Measurements from ENCODE around the gene NID1. TPM values are rescaled to one million over a fixed set of nuclear protein-coding genes. Genes with fewer than 3 reads are reported as not detected.

NID1 gene
- polyA plus RNA-seq, 1 donor (not counting 4 experiments of a cell fraction or from before 2014, with no cell fraction given), result 1.8 TPM

DNA sequence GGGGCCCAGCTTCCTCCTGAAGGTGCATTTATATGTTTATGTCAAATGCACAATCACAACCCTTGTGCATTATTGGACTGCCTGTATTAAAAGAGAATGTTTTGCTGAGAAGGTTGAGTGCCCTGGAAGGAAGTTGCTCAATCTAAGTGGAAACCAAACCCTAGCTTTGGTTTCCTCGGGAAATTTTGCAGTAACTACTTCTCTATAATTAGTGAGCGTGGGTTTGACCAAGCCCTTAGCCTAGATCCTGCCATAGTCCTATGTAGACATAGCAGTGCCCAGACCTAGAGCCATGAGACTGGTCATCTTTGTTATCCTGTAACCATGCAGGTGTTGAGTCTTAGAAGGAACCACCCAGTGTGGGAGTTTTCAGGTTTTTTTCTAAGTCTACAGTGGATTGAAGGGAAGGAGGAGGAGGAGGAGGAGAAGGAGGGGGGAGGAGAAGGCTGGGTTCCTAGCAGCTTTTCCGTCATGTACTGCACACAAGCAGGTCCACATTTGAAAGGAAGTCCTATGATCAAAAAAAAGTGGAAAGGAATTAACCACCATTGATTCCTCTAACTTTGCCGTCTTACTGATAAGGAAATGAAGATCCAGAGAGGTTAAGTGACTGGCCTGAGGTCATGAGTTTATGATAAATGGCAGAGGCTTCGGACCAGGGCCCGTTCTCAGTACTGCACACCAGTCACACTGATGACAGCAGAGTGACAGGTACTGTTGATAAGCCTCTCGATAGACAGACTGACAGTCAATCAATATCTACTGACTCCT lies 126.0 kb downstream of the NID1 start:
- Histone ChIP-seq H3K4me1 (ENCODE audit: control insufficient read depth, extremely low read depth, insufficient read depth, low read length) (peaks cover 33% of the 10 kb centered on the region), H2AFZ (ENCODE audit: control insufficient read depth, low read length) (no peak overlapping the region), H3K9me1 (ENCODE audit: control insufficient read depth, extremely low read depth, insufficient read depth, low read length) (no peaks in the 10 kb centered on the region), H4K20me1 (ENCODE audit: control insufficient read depth, extremely low read depth, insufficient read depth, low read length) (no peaks in the 10 kb centered on the region), H3K27me3 (ENCODE audit: control insufficient read depth, extremely low read depth, insufficient read depth, low read length) (no peaks in the 10 kb centered on the region), H3K4me3 (ENCODE audit: control insufficient read depth in 2 of 3, extremely low read depth in 1 of 3, insufficient read depth in 2 of 3, low read depth in 1 of 3, low read length in 3 of 3) (no peak overlapping the region), H3K27ac (ENCODE audit: control insufficient read depth, insufficient read depth, low read length) (no peak overlapping the region), H3K4me2 (ENCODE audit: control insufficient read depth, extremely low read depth, insufficient read depth, low read depth, low read length) (no peak overlapping the region), H3K36me3 (ENCODE audit: control insufficient read depth in 2 of 2, extremely low read depth in 1 of 2, insufficient read depth in 2 of 2, low read length in 2 of 2) (peaks cover 0 to 2% of the 10 kb centered on the region in 2 experiments), H3K79me2 (ENCODE audit: control insufficient read depth, insufficient read depth, low read length) (no peaks in the 10 kb centered on the region), H3K9me3 (ENCODE audit: control insufficient read depth, low read depth, low read length) (no peaks in the 10 kb centered on the region), H3K9ac (ENCODE audit: control insufficient read depth, extremely low read depth, insufficient read depth, low read length) (no peak overlapping the region)
- FAIRE-seq (no peak), DNase-seq (ENCODE audit: low read depth, low spot score) (no peak)
- dilution Hi-C loops (cut with MboI; ENCODE audit: extremely low pct_ligation_motif_present, low sequenced_read_pairs), result no loop called here
- TF ChIP-seq, protein P1, sequence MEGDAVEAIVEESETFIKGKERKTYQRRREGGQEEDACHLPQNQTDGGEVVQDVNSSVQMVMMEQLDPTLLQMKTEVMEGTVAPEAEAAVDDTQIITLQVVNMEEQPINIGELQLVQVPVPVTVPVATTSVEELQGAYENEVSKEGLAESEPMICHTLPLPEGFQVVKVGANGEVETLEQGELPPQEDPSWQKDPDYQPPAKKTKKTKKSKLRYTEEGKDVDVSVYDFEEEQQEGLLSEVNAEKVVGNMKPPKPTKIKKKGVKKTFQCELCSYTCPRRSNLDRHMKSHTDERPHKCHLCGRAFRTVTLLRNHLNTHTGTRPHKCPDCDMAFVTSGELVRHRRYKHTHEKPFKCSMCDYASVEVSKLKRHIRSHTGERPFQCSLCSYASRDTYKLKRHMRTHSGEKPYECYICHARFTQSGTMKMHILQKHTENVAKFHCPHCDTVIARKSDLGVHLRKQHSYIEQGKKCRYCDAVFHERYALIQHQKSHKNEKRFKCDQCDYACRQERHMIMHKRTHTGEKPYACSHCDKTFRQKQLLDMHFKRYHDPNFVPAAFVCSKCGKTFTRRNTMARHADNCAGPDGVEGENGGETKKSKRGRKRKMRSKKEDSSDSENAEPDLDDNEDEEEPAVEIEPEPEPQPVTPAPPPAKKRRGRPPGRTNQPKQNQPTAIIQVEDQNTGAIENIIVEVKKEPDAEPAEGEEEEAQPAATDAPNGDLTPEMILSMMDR (optimal IDR thresholded peaks at IDR 0.05 in 1 of 3, IDR thresholded peaks at IDR 0.05 in 1 of 3, conservative IDR thresholded peaks at IDR 0.05 in 1 of 3; ENCODE audit: extremely low read depth in 1 of 3, insufficient read depth in 2 of 3, low read length in 3 of 3), result no peak
- no peak for TF ChIP-seq EZH2 (IDR thresholded peaks at IDR 0.05; ENCODE audit: low read length)

DNA sequence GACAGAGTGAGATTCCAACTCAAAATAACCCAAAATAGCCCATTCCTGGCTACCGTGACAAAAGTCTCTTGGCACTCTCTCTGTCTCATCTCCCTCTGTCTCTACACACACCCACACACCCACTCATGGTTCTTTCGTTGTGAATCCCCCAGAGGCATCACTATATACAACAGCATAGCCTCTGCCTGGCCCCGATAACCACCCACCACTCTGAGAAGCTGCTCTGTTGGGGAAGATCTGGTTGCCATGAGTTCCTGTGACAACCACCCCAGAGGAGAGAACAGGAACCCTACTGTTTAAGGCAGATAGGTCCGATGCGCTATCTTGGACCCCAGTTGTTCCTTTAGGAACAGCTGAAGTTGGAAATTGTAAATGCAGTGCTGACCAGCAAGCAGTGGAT lies 127.8 kb downstream of the NID1 start:
- H3K9me3 ChIP-seq (ENCODE audit: control insufficient read depth, low read depth, low read length), result no peaks in the 10 kb centered on the region
- no peak overlapping the region for H3K4me3 ChIP-seq (ENCODE audit: control insufficient read depth in 2 of 3, extremely low read depth in 1 of 3, insufficient read depth in 2 of 3, low read depth in 1 of 3, low read length in 3 of 3)
- H3K79me2 ChIP-seq (ENCODE audit: control insufficient read depth, insufficient read depth, low read length), result no peaks in the 10 kb centered on the region
- FAIRE-seq (no peak), DNase-seq (ENCODE audit: low read depth, low spot score) (no peak)
- H3K36me3 ChIP-seq (ENCODE audit: control insufficient read depth in 2 of 2, extremely low read depth in 1 of 2, insufficient read depth in 2 of 2, low read length in 2 of 2), result peaks cover 0 to 2% of the 10 kb centered on the region in 2 experiments
- no peaks in the 10 kb centered on the region for H3K27me3 ChIP-seq (ENCODE audit: control insufficient read depth, extremely low read depth, insufficient read depth, low read length)
- TF ChIP-seq EZH2 (IDR thresholded peaks at IDR 0.05; ENCODE audit: low read length), result no peak
- TF ChIP-seq, protein P1 (optimal IDR thresholded peaks at IDR 0.05 in 1 of 3, IDR thresholded peaks at IDR 0.05 in 1 of 3, conservative IDR thresholded peaks at IDR 0.05 in 1 of 3; ENCODE audit: extremely low read depth in 1 of 3, insufficient read depth in 2 of 3, low read length in 3 of 3), result no peak
- H3K9me1 ChIP-seq (ENCODE audit: control insufficient read depth, extremely low read depth, insufficient read depth, low read length), result no peaks in the 10 kb centered on the region
- no peaks in the 10 kb centered on the region for H4K20me1 ChIP-seq (ENCODE audit: control insufficient read depth, extremely low read depth, insufficient read depth, low read length)
- H3K4me2 ChIP-seq (ENCODE audit: control insufficient read depth, extremely low read depth, insufficient read depth, low read depth, low read length), result no peak overlapping the region
- H3K27ac ChIP-seq (ENCODE audit: control insufficient read depth, insufficient read depth, low read length), result no peak overlapping the region
- H3K9ac ChIP-seq (ENCODE audit: control insufficient read depth, extremely low read depth, insufficient read depth, low read length), result no peak overlapping the region
- H2AFZ ChIP-seq (ENCODE audit: control insufficient read depth, low read length), result no peak overlapping the region
- peaks cover 38% of the 10 kb centered on the region for H3K4me1 ChIP-seq (ENCODE audit: control insufficient read depth, extremely low read depth, insufficient read depth, low read length)
- dilution Hi-C loops (cut with MboI; ENCODE audit: extremely low pct_ligation_motif_present, low sequenced_read_pairs), result no loop called here

Measured in keratinocyte (primary cell).